Activated naive CD8-positive, alpha-beta T cell treated with anti-CD3 and anti-CD28 coated beads, Interleukin-2, amount 50 U/mL, for 16 hours (primary cell): Measurements from ENCODE around the gene OPRPN.

Experiments used
- DNase-seq: peaks from one replicate; pipeline ENCODE4 v3.0.0-alpha.2; 2020; ENCODE audit warnings: low read depth, low spot score

OPRPN gene, protein sequence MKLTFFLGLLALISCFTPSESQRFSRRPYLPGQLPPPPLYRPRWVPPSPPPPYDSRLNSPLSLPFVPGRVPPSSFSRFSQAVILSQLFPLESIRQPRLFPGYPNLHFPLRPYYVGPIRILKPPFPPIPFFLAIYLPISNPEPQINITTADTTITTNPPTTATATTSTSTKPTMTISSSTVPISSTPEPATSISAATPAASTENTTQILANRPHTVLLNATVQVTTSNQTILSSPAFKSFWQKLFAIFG

DNA sequence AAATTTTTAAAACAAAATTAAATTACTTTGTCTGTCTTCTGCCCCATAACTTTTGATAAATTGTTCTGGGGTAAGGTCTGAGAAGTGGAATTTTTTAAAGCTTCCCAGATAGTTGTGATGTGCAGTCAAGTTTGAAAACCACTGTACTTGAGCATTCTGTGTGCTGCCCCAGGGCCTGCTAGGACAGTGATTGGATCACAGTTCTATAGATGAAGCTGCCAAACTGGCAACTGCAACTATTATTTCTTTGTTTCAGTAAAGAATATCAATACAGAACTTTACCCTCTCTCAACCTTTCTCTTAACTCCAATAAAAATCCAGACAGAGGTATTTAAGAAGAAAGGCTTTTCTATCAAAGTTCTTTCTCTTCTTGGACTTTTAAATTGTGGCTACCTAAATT, at the start of gene OPRPN:
Gene OPRPN (plus strand): TSS at position 361 of the 400 bp plus-strand sequence. CDS start 1,346 bp downstream, outside the sequence.
- no peak for DNase-seq

DNA sequence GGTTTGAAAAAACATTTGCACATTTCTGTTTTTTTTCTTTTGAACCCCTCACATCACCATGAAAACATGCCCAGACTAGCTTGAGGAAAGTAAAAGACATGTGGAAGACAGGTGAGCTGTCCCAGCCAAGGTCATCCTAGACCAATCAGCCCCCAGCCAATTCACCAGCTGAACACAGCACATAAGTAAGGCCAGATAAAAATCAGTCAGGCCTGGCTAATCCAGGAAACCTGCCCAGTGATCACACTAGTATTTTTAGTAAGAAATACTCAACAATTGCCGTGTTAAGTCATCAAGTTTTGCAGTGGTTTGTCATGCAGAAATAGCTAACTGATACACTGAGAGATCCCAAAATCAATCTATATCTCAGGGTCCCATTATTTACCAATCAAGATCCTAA, 41.6 kb upstream of the OPRPN start:
- DNase-seq = no peak

DNA sequence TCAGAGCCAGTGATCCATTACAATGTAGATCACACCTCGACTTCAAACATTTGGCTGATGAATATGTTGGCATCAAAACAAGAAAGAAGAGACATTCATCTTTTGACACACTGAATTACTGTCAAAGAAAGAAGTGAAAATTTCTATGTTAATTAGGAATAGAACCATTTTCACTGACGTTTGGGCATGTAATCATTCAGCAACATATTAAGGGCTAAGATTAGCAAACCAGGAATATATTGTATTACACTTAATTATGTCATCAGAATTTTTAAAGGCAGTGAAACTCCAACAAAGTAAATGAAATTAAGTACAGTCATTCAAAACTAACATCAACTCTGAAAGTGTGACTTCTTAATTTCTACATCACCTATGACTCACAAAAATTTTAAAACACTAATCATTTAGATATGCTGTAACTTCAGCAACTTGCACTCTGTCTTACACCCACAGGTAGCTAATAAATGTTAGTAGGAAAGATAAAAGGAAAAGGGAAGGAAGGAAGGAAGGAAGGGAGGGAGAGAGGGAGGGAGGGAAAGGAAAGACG, 38.6 kb upstream of the OPRPN start:
- DNase-seq = no peak

DNA sequence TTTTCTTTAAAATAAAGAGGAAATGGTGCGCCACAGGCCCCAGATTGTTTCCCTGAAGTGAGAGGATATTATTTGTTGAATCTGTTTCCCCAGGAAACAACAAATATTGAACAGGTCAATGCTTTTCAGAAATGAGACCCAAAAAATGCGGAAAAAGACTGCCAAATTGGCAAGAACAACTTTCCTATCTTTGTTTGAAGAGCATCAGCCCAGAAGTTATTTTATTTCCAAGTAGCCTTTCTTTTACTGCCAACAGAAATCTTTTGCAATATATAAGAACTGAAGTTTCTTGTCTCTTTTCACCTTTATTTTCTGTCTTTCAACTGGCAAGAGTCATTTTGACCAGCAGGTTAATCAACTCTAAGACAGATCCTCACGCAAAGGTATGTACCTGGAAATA, 37.3 kb upstream of the OPRPN start, which contains the start of gene SMR3A:
Gene SMR3A (plus strand): TSS at position 301 of the 400 bp plus-strand sequence. CDS start 1,356 bp downstream, outside the sequence.
- DNase-seq = no peak

- DNase-seq = no peak
These were observed 33.7 kb upstream of the OPRPN start for GRCh38 chr4:70364002-70364401.

GRCh38 chr4:70365479-70365878, 32.3 kb upstream of the OPRPN start:
- DNase-seq = no peak

DNA sequence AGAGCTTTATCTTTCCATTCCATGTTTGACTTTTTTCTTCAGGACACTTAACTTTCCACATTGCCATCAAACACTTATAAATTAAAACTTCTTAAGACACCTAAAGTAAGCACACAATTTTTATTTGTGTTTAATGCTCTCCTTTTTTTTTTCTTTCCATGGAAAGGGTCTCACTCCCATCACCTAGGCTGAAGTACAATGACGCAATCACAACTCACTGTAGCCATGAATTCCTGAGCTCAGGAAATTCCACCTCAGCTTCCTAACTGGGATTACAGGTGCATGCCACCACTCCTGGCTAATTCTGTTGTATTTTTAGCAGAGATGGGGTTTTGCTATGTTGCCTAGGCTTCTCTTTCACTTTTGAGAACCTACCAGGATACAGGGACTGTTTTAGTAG, 29.9 kb upstream of the OPRPN start:
- no peak for DNase-seq

DNA sequence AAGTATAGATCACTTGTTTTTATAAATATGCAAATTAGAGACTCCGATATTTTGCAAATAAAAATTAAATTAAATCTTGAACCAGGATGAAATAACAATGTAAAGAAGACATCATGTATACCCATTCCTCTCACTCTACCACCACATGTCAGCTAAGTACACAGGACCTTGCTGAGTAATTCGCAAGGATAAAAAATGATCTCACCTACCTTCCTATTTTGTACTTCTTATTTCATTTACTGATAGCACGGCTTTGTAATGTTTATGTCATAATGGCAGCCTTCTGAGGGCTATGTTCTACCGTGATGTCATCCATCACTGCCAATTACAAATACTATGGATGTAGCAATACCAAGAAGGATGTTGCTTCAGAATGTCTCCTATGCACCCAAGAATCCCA, 25.8 kb upstream of the OPRPN start:
- no peak for DNase-seq

DNA sequence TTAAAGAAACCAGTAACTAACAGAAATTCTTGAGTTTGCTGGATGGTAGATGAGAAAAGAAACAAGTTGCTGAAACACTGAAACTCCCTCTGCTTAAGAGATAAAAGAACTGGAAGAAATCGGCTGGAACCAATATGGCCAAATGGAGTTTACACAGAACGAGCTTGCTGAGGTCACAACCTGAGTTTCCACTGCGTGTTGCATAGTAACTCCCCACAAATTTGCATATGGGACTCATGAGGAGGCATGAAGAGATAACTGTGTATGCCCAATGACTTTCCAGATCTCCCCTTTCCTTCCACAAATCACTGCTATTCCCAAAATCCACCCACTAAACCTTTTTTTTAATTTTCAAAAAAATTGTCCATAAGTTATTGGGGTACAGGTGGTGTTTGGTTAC, 25.0 kb upstream of the OPRPN start:
- no peak for DNase-seq

DNA sequence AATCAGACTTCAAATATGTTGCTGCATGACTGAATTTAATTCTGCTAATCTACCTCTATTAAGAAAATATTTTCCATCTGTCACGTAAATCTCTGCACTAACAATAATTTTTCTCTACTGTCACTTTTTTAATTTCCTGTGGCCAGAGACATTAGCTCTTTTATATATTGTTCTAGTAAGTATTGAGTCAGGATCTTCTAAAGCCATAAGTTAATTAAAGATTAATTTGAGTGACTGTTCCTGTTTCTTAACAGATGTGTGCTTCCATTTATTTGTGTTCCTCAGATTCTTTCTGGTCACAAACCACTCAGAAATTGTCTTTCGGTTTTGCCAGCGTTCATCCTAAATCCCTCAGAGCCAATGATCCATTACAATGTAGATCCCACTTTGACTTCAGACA, 17.2 kb upstream of the OPRPN start:
- no peak for DNase-seq

GRCh38 chr4:70382691-70383181, 15.0 kb upstream of the OPRPN start, which contains the start of gene SMR3B:
Gene SMR3B, plus strand, starts transcription at chr4:70383131. Its CDS starts 1,380 bp downstream, at chr4:70384511.
- no peak for DNase-seq

DNA sequence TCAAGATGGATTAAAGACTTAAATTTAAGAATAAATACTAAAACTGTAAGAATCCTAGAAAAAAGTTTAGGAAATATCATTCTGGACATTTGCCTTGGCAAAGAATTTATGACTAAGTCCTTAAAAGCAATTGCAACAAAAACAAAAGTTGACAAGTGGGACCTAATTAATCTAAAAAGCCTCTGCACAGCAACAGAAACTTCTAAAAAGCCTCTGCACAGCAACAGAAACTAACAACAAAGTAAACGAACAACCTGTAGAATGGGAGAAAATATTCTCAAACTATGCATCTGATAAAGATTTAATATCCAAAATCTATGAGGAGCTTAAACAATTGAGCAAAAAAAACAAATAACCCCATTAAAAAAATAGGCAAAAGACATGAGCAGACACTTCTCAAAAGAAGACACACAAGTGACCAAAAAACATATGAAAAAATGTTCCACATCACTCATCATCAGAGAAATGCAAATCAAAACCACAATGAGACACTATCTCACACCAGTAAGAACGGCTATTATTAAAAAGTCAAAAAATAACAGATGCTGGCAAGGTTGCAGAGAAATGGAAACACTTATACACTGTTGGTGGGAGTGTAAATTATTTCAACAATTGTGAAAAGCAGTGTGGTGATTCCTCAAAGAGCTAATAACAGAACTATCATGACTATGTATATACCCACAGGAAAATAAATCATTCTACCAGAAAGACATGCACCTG, 5.5 kb upstream of the OPRPN start:
- no peak for DNase-seq

DNA sequence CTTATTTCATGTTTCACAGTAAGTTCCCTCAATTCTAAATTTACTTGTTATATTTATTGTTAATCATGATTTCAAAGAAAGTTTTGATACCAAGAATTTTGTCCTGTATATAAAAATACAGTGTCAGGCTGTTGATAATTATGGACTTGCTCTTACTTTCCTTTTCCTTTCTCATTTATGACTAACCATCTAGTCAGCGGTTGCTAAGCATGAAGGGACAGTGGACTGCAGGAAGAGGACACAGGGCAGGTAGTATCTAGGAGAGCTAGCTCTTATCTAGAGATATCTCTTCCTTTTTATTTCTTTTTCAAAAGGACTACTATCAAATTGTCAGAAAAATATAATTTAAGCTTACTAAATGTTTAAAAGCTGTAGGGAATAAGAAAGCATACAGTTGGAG, 1.6 kb downstream of the OPRPN start:
- DNase-seq = no peak

- DNase-seq = no peak
These were observed 5.0 kb downstream of the OPRPN start for GRCh38 chr4:70402762-70403161.

DNA sequence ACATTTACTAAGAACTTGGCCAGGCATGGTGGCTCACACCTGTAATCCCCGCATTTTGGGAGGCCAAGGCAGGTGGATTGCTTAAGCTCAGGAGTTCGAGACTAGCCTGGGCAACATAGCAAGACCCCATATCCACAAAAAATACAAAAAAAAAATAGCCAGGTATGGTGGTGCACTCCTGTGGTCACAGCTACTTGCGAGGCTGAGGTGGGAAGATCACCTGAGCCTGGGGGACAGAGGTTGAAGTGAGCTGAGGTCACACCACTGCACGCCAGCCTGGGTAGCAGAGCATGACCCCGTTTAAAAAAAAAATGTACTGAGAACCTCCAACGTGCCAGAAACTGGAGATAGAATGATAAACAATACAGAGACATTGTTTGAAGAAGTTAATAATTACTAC, 8.0 kb downstream of the OPRPN start:
- DNase-seq = no peak

GRCh38 chr4:70425306-70425705, 27.6 kb downstream of the OPRPN start:
- no peak for DNase-seq

GRCh38 chr4:70426789-70427188, 29.0 kb downstream of the OPRPN start:
- no peak for DNase-seq

- no peak for DNase-seq
These were observed 39.5 kb downstream of the OPRPN start for GRCh38 chr4:70437197-70437596.

- no peak for DNase-seq
These were observed 44.7 kb downstream of the OPRPN start for GRCh38 chr4:70442474-70442873.

GRCh38 chr4:70443329-70443728, 45.6 kb downstream of the OPRPN start:
- no peak for DNase-seq

GRCh38 chr4:70449220-70449619, 51.5 kb downstream of the OPRPN start:
- DNase-seq = no peak

- no peak for DNase-seq
These were observed 55.2 kb downstream of the OPRPN start for GRCh38 chr4:70452946-70453345.
